Smooth muscle cell (in vitro differentiated cells): Measurements from ENCODE around the gene WWOX. TPM values are rescaled to one million over a fixed set of nuclear protein-coding genes. Genes with fewer than 3 reads are reported as not detected.

Source experiments
- DNase-seq: peaks from one replicate; lab custom pipeline; 2025; ENCODE audit not compliant: unreplicated experiment; lab: John Stamatoyannopoulos, UW
- H2AFZ ChIP-seq: fragments of 200-600 bp; sonication (generic); 2 replicates; pipeline ENCODE4 v1.6.0; 2016; ENCODE audit warnings: antibody characterized with exemption, low read depth, mild to moderate bottlenecking
- H3F3A ChIP-seq: fragments of 200-600 bp; sonication (generic); 2 replicates; pipeline ENCODE4 v1.6.0; 2017; ENCODE audit warnings: antibody characterized with exemption, low read depth
- H3K27ac ChIP-seq: fragments of 200-600 bp; sonication (generic); 2 replicates; pipeline ENCODE4 v1.5.1; 2016; ENCODE audit warnings: low read depth, mild to moderate bottlenecking
- H3K27me3 ChIP-seq: fragments of 200-600 bp; sonication (generic); 2 replicates; pipeline ENCODE4 v1.6.1; 2016; ENCODE audit warnings: low read depth, mild to moderate bottlenecking
- H3K36me3 ChIP-seq: fragments of 200-600 bp; sonication (generic); 2 replicates; pipeline ENCODE4 v1.5.1; 2016; ENCODE audit warnings: low read depth
- H3K4me1 ChIP-seq: fragments of 200-600 bp; sonication (generic); 2 replicates; pipeline ENCODE4 v1.5.1; 2016; ENCODE audit warnings: low read depth
- H3K4me2 ChIP-seq: fragments of 200-600 bp; sonication (generic); 2 replicates; pipeline ENCODE4 v1.6.0; 2016; ENCODE audit warnings: mild to moderate bottlenecking
- H3K4me3 ChIP-seq: fragments of 200-600 bp; sonication (generic); 2 replicates; pipeline ENCODE4 v1.5.1; 2016; ENCODE audit warnings: mild to moderate bottlenecking
- H3K79me2 ChIP-seq: fragments of 200-600 bp; sonication (generic); 2 replicates; pipeline ENCODE4 v1.6.0; 2016; ENCODE audit warnings: low read depth, mild to moderate bottlenecking
- H3K9ac ChIP-seq: fragments of 200-600 bp; sonication (generic); 2 replicates; pipeline ENCODE4 v1.6.0; 2016; ENCODE audit warnings: low read depth
- H3K9me3 ChIP-seq: fragments of 200-600 bp; sonication (generic); replicated peaks from 2 replicates; pipeline ENCODE4 v1.5.1; 2016; ENCODE audit warnings: low read depth
- H4K20me1 ChIP-seq: fragments of 200-600 bp; sonication (generic); 2 replicates; pipeline ENCODE4 v1.6.0; 2016; ENCODE audit warnings: low read depth
- WGBS: methylation state at CpG from one replicate; pipeline ENCODE4 v1.1.7; 2016; ENCODE audit warnings: low lambda C conversion rate; 5-methylcytosine and 5-hydroxymethylcytosine counted together
- polyA plus RNA-seq: library from polyadenylated mRNA; unstranded; fragments of >200 nt; fragmentation: Nextera tagmentation; extraction: Ambion mirVana; gene quantifications from 2 replicates; pipeline ENCODE4 v1.2.1, GENCODE V29; 2016
- total RNA-seq: library from RNA; depleted of rRNA; stranded (reverse); fragments of >200 nt; gene quantifications from 2 replicates; pipeline ENCODE4 v1.2.3, GENCODE V29; 2014
- TF ChIP-seq, protein P1 (sequence below): fragments of 200-600 bp; sonication (generic); IDR thresholded peaks from 2 replicates; pipeline ENCODE4 v1.5.1; 2017; ENCODE audit warnings: borderline replicate concordance, mild to moderate bottlenecking, antibody characterized with exemption; ENCODE audit not compliant: insufficient read depth, poor library complexity, severe bottlenecking

Gene WWOX
- total and polyA plus RNA-seq, 2 experiments from 2014 or later = 7.5 to 14.0 TPM

DNA sequence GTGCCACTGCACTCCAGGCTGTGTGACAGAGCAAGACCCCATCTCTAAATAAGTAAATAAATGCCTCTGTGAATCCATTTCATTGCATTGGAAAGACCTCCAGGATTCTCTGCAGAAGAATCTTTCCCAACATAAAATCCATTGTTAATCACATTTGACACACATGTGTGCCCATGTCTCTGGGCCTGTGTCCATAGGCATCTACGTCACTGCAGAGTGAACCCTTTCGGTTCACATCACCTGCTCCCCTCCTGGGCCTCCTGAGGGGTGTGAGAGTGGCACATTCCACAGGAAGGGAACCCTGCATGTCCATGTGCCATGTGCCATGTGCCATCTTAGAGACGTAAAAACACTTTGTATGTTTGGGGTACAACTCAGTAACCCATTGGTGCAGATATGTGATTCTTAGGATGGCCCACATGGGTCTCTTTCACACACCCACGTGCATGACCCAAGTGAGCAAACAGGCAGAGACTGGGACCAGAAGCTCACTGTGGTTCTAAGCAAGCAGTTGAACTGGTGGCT is 1073.6 kb downstream of the WWOX start:
- no peak overlapping the region for H3K4me3 ChIP-seq
- no peak overlapping the region for H3K9ac ChIP-seq
- no peaks in the 10 kb centered on the region for H3K27me3 ChIP-seq
- H3K36me3 ChIP-seq = no peaks in the 10 kb centered on the region
- H3K4me2 ChIP-seq = no peak overlapping the region
- TF ChIP-seq, protein P1, sequence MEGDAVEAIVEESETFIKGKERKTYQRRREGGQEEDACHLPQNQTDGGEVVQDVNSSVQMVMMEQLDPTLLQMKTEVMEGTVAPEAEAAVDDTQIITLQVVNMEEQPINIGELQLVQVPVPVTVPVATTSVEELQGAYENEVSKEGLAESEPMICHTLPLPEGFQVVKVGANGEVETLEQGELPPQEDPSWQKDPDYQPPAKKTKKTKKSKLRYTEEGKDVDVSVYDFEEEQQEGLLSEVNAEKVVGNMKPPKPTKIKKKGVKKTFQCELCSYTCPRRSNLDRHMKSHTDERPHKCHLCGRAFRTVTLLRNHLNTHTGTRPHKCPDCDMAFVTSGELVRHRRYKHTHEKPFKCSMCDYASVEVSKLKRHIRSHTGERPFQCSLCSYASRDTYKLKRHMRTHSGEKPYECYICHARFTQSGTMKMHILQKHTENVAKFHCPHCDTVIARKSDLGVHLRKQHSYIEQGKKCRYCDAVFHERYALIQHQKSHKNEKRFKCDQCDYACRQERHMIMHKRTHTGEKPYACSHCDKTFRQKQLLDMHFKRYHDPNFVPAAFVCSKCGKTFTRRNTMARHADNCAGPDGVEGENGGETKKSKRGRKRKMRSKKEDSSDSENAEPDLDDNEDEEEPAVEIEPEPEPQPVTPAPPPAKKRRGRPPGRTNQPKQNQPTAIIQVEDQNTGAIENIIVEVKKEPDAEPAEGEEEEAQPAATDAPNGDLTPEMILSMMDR = no peak
- H3K27ac ChIP-seq = no peak overlapping the region
- H3K9me3 ChIP-seq = no peaks in the 10 kb centered on the region
- no peak for DNase-seq
- H4K20me1 ChIP-seq = no peaks in the 10 kb centered on the region
- peaks cover 10% of the 10 kb centered on the region for H3K4me1 ChIP-seq
- H3F3A ChIP-seq = peaks cover 5% of the 10 kb centered on the region
- WGBS = 95% methylated on average over 4 of the region's 4 CpGs
- no peak overlapping the region for H2AFZ ChIP-seq
- H3K79me2 ChIP-seq = no peaks in the 10 kb centered on the region

DNA sequence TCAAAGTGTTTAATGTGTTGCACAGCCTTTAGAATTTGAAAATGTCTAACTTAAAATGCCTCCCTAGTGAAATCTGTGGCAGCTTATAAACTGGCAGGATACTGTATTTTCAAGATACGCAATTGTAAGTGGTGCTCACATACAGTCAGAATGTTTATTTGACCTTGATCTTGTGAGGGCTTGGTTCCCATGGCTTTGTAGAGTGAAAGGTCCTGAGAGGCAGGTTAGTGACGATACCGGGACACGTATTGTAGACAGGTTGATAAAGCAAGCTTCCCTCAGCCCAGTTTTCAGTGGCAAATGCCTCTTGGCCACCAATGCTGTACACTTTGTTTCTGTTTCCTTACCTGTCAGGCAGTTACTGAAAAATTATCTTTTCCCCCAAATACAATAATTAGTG is 1074.5 kb downstream of the WWOX start:
- no peaks in the 10 kb centered on the region for H3K79me2 ChIP-seq
- no peak overlapping the region for H3K9ac ChIP-seq
- H3K9me3 ChIP-seq = no peaks in the 10 kb centered on the region
- no peak overlapping the region for H3K27ac ChIP-seq
- no peak overlapping the region for H2AFZ ChIP-seq
- H3K36me3 ChIP-seq = no peaks in the 10 kb centered on the region
- 97% methylated on average over 4 of the region's 4 CpGs for WGBS
- H3K4me3 ChIP-seq = no peak overlapping the region
- no peaks in the 10 kb centered on the region for H3K27me3 ChIP-seq
- DNase-seq = no peak
- H3K4me2 ChIP-seq = no peak overlapping the region
- H4K20me1 ChIP-seq = no peaks in the 10 kb centered on the region
- H3K4me1 ChIP-seq = peaks cover 10% of the 10 kb centered on the region
- TF ChIP-seq, protein P1 = no peak
- peaks cover under 1% of the 10 kb centered on the region for H3F3A ChIP-seq

DNA sequence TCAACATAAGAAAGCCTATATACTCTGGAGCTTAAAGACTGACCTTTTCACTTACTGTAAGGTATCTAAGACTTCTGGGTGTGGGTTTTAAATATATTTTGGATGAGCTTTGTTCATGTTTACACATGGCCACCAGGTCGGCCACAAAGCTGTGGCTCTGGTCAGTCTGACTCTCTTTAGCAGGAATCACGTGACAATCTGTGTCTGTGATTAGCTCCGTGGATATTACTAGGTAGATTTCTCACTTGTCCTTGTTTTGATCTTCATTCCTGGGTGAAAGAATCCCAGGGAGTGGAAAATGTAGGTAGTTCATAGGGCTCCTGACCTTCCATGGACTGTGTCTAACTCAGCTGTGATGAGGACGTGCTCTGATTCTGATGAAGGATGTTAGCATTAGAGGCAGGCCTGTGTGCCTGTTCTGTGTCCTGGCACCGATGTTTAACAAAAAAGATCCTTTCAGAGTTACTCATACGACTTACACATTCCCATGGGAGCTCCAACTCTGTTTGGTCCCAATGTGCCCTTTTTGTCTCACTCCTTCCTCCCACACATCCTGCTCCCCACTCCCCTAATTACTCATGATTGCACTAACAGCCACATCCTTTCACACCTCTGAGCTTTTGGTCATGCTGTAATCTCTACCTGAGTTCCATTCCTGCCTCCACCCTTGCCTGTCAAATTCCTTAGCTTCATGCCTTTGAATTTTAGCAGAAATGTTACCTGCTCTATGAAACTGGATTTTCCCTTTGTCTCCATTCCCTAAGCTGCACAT is 1076.0 kb downstream of the WWOX start:
- 55% methylated on average over 6 of the region's 6 CpGs for WGBS
- no peak overlapping the region for H3K27ac ChIP-seq
- TF ChIP-seq, protein P1 = no peak

More for the DNA sequence above, 1076.0 kb downstream of the WWOX start:
- H3K4me3 ChIP-seq = no peak overlapping the region
- no peak overlapping the region for H2AFZ ChIP-seq
- no peaks in the 10 kb centered on the region for H4K20me1 ChIP-seq
- no peak overlapping the region for H3K9ac ChIP-seq
- no peak for DNase-seq
- H3K4me2 ChIP-seq = no peak overlapping the region
- no peaks in the 10 kb centered on the region for H3K9me3 ChIP-seq
- no peaks in the 10 kb centered on the region for H3K36me3 ChIP-seq
- H3K27me3 ChIP-seq = no peaks in the 10 kb centered on the region
- no peaks in the 10 kb centered on the region for H3K4me1 ChIP-seq
- no peaks in the 10 kb centered on the region for H3F3A ChIP-seq
- no peaks in the 10 kb centered on the region for H3K79me2 ChIP-seq
